ENCODE results near the gene NR1H2.

DNA sequence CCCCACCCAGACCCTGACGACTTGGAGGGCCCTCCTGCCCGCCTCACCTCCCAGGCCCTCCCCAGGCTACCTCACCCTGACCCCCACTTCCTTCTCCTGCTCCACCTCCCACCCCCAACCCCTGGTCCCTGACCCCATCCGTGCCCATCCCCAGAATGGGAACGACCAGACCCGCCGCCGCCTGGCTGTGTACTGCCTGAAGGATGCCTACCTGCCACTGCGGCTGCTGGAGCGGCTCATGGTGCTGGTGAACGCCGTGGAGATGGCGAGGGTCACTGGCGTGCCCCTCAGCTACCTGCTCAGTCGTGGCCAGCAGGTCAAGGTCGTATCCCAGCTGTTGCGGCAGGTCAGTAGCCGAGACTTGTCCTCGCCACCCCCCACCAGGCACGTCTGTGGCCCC lies 30.6 kb downstream of the NR1H2 start:
- TF ChIP-seq, protein P1, sequence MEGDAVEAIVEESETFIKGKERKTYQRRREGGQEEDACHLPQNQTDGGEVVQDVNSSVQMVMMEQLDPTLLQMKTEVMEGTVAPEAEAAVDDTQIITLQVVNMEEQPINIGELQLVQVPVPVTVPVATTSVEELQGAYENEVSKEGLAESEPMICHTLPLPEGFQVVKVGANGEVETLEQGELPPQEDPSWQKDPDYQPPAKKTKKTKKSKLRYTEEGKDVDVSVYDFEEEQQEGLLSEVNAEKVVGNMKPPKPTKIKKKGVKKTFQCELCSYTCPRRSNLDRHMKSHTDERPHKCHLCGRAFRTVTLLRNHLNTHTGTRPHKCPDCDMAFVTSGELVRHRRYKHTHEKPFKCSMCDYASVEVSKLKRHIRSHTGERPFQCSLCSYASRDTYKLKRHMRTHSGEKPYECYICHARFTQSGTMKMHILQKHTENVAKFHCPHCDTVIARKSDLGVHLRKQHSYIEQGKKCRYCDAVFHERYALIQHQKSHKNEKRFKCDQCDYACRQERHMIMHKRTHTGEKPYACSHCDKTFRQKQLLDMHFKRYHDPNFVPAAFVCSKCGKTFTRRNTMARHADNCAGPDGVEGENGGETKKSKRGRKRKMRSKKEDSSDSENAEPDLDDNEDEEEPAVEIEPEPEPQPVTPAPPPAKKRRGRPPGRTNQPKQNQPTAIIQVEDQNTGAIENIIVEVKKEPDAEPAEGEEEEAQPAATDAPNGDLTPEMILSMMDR (IDR thresholded peaks at IDR 0.05 in 8 of 11, conservative IDR thresholded peaks at IDR 0.05 in 3 of 11), result no peak
- TF ChIP-seq POLR2A (IDR thresholded peaks at IDR 0.05), result no peak
- TF ChIP-seq POLR2AphosphoS5 (IDR thresholded peaks at IDR 0.05), result no peak
